Kidney epithelial cell (primary cell): ENCODE data around the gene MTHFSD. TPM values are rescaled to one million over a fixed set of nuclear protein-coding genes. Genes with fewer than 3 reads are reported as not detected.

Experiments
- DNase-seq: peaks from one replicate; pipeline ENCODE4 v3.0.0-alpha.2; 2010; ENCODE audit warnings: low read depth
- H3K27me3 ChIP-seq: 2 replicates; pipeline ENCODE4 v1.6.0; 2011; ENCODE audit warnings: low read length; ENCODE audit not compliant: control insufficient read depth, insufficient read depth
- H3K36me3 ChIP-seq: 2 replicates; pipeline ENCODE4 v1.5.1; 2011; ENCODE audit warnings: low read length; ENCODE audit not compliant: control insufficient read depth, insufficient read depth
- H3K4me3 ChIP-seq: 2 replicates; pipeline ENCODE4 v1.5.1; 2011; ENCODE audit warnings: low read depth, mild to moderate bottlenecking, control low read depth, low read length
- CTCF ChIP-seq: IDR thresholded peaks from 2 replicates; pipeline ENCODE4 v1.5.1; 2011; ENCODE audit warnings: mild to moderate bottlenecking, moderate library complexity, low read length, control low read depth, inconsistent platforms; ENCODE audit not compliant: insufficient read depth, poor library complexity, severe bottlenecking
- total RNA-seq: library from RNA; depleted of rRNA; stranded (reverse); fragments of >200 nt; gene quantifications from 2 replicates; pipeline ENCODE4 v1.2.3, GENCODE V29; 2015

MTHFSD gene, protein sequence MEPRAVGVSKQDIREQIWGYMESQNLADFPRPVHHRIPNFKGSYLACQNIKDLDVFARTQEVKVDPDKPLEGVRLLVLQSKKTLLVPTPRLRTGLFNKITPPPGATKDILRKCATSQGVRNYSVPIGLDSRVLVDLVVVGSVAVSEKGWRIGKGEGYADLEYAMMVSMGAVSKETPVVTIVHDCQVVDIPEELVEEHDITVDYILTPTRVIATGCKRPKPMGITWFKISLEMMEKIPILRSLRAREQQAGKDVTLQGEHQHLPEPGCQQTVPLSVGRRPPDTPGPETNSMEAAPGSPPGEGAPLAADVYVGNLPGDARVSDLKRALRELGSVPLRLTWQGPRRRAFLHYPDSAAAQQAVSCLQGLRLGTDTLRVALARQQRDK
- 17.4 and 26.1 TPM in 2 replicates for total RNA-seq

- DNase-seq = peak; percentile 56
- no peak for TF ChIP-seq CTCF
- Histone ChIP-seq H3K27me3 (no peaks in the 10 kb centered on the region), H3K36me3 (no peaks in the 10 kb centered on the region), H3K4me3 (peak within 1 kb of the TSS; percentile 88)
Measured at GRCh38 chr16:86554917-86555703, at the start of gene MTHFSD. Gene MTHFSD, minus strand, starts transcription at chr16:86555235. Its CDS starts 51 bp downstream, at chr16:86555184.

DNA sequence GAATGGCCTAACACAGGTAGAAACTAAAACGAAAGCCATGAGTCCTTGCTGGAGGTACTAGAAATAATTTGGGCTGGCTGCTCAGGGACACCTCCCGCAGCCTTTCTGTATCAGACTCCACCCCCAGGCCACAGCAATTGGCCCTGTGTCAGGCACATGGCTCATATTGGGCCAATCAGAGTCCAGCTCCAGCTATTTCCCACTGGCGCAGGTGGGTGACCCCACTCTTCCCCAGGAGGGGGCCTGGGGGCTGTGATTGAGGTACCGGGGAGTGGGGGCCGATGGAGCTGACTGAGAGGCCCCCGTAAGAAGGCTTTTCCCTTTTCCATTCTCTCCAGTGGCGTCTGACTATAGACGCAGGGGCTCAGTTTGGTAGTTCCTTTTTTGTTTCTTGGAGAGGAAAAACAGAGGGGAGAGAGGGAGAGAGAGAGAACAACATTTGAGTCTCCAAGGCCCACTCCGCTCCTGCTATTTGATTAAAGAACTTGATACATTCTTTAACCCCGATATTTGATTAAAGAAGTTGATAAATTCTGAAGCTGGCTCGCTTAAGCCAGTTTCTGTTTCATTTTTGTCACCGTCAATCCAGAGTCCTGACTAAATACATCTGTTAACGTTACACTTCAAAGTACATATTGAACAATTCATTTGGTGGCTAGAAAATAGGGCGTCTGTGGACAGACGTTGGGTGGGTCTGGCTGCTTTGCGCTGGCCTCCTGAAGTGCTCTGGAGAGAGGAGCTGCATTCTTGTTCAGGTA, 49.6 kb upstream of the MTHFSD start:
- no peak for DNase-seq
- no peaks in the 10 kb centered on the region for H3K27me3 ChIP-seq
- H3K36me3 ChIP-seq = no peaks in the 10 kb centered on the region
- TF ChIP-seq CTCF = no peak
- no peak overlapping the region for H3K4me3 ChIP-seq

GRCh38 chr16:86602521-86602920, 47.5 kb upstream of the MTHFSD start:
- DNase-seq = no peak
- Histone ChIP-seq H3K27me3 (no peaks in the 10 kb centered on the region), H3K36me3 (no peaks in the 10 kb centered on the region), H3K4me3 (no peak overlapping the region)
- no peak for TF ChIP-seq CTCF

- no peak for DNase-seq
- TF ChIP-seq CTCF = no peak
- no peaks in the 10 kb centered on the region for H3K36me3 ChIP-seq
- no peaks in the 10 kb centered on the region for H3K27me3 ChIP-seq
- H3K4me3 ChIP-seq = no peak overlapping the region
Measured at GRCh38 chr16:86601356-86601755, 46.3 kb upstream of the MTHFSD start.

DNA sequence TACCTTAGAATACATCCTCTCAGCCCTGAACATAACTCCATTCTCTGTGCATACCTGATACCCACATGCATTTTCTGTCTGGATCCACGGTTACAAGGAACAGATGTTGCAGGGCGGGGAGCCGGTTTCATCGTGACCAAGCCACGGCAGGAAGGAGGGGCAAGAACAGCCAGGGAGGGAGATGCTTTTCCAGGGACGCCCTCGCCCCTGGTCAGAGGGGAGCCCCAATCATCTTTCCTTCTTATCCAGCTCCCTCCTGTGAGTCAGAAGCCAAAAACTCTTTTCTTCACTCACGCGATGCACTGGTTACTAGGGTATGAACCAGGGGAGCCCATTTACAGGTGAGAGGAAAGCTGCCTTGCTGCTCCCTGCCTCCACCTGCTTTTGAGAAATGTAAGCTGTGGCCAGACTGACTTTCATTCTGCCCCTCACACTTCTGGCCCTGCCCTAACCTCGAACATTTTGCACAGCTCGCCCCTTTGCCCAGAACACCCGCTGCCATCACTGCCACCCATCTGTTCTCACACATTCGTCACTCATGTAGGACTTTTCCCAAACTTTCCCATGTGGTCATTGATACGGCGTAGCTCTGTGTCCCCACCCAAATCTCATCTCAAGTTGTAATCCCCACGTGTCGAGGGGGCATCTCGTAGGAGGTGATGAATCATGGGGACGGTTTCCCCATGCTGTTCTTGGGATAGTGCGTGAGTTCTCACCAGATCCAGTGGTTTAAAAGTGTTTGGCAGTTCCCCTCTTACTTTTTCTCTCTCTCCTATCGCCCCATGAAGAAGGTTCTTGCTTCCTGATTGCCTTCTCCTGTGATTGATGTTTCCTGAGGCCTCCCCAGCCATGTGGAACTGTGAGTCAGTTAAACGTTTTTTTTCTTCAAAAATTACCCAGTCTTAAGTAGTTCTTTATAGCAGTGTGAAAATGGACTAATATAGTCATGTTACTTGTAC, 43.9 kb upstream of the MTHFSD start:
- H3K4me3 ChIP-seq = no peak overlapping the region
- no peak for TF ChIP-seq CTCF
- H3K36me3 ChIP-seq = no peaks in the 10 kb centered on the region
- DNase-seq = no peak
- no peaks in the 10 kb centered on the region for H3K27me3 ChIP-seq
